Astrocyte (in vitro differentiated cells and primary cell): Measurements from ENCODE around the gene EPC2. TPM values are rescaled to one million over a fixed set of nuclear protein-coding genes. Genes with fewer than 3 reads are reported as not detected.
"Not testable (repeated sequence)": the region's sequence is repeated elsewhere in the genome, so short reads cannot be mapped to it uniquely, and the experiment has no call there.

ENCODE experiments used
- DNase-seq: peaks from one replicate; pipeline ENCODE4 v3.0.0-alpha.2; 2010; ENCODE audit warnings: low read depth
- FAIRE-seq: peaks from 2 replicates; lab custom pipeline; 2011; peaks lifted over from hg19 to GRCh38; lab: Jason Lieb, UNC
- H2AFZ ChIP-seq: 2 replicates; pipeline ENCODE4 v1.6.0; 2012; ENCODE audit warnings: low read depth, low read length, inconsistent platforms
- H3K27ac ChIP-seq: 2 replicates; pipeline ENCODE4 v1.5.1; 2011; ENCODE audit warnings: low read depth, low read length, inconsistent platforms
- H3K27me3 ChIP-seq: 2 replicates; pipeline ENCODE4 v1.6.0; 2011; ENCODE audit warnings: low read length, inconsistent platforms; ENCODE audit not compliant: insufficient read depth
- H3K36me3 ChIP-seq: 2 replicates; pipeline ENCODE4 v1.5.1; 2011; ENCODE audit warnings: low read length, inconsistent platforms; ENCODE audit not compliant: insufficient read depth
- H3K4me1 ChIP-seq: 2 replicates; pipeline ENCODE4 v1.5.1; 2011; ENCODE audit warnings: low read length, inconsistent platforms; ENCODE audit not compliant: insufficient read depth
- H3K4me2 ChIP-seq: 2 replicates; pipeline ENCODE4 v1.6.0; 2012; ENCODE audit warnings: low read length, inconsistent platforms
- H3K4me3 ChIP-seq: 2 replicates; pipeline ENCODE4 v1.5.1; 2011; ENCODE audit warnings: low read depth, mild to moderate bottlenecking, low read length, inconsistent platforms; ENCODE audit not compliant: insufficient read depth
- H3K79me2 ChIP-seq: 2 replicates; pipeline ENCODE4 v1.6.0; 2012; ENCODE audit warnings: mild to moderate bottlenecking, low read length, inconsistent platforms; ENCODE audit not compliant: insufficient read depth
- H3K9ac ChIP-seq: 2 replicates; pipeline ENCODE4 v1.6.0; 2012; ENCODE audit warnings: mild to moderate bottlenecking, low read length, inconsistent platforms
- H3K9me3 ChIP-seq: 2 replicates; pipeline ENCODE4 v1.5.1; 2012; ENCODE audit warnings: low read depth, mild to moderate bottlenecking, low read length, inconsistent platforms; ENCODE audit not compliant: insufficient read depth
- H4K20me1 ChIP-seq: 2 replicates; pipeline ENCODE4 v1.6.0; 2012; ENCODE audit warnings: low read length, inconsistent platforms; ENCODE audit not compliant: insufficient read depth
- H3K27ac Mint-ChIP-seq: one replicate; pipeline ENCODE4 v1.8.0; 2021; ENCODE audit warnings: mild to moderate bottlenecking, mixed read lengths; ENCODE audit not compliant: unreplicated experiment
- H3K27me3 Mint-ChIP-seq: one replicate; pipeline ENCODE4 v1.8.0; 2021; ENCODE audit warnings: low read depth, mixed read lengths; ENCODE audit not compliant: unreplicated experiment
- H3K36me3 Mint-ChIP-seq: one replicate; pipeline ENCODE4 v1.8.0; 2021; ENCODE audit warnings: low read depth, mixed read lengths; ENCODE audit not compliant: unreplicated experiment
- H3K4me1 Mint-ChIP-seq: one replicate; pipeline ENCODE4 v1.8.0; 2021; ENCODE audit warnings: low read depth, mixed read lengths; ENCODE audit not compliant: unreplicated experiment
- H3K4me3 Mint-ChIP-seq: one replicate; pipeline ENCODE4 v1.8.0; 2021; ENCODE audit warnings: mild to moderate bottlenecking, moderate library complexity, mixed read lengths; ENCODE audit not compliant: unreplicated experiment
- H3K9me3 Mint-ChIP-seq: one replicate; pipeline ENCODE4 v1.8.0; 2021; ENCODE audit warnings: mild to moderate bottlenecking, mixed read lengths; ENCODE audit not compliant: unreplicated experiment
- CTCF ChIP-seq: IDR thresholded peaks from 2 replicates; pipeline ENCODE4 v1.5.1; 2011; ENCODE audit warnings: low read depth, mild to moderate bottlenecking, inconsistent platforms, low read length, moderate library complexity; ENCODE audit not compliant: insufficient read depth
- EZH2 ChIP-seq: IDR thresholded peaks from 2 replicates; pipeline ENCODE4 v1.6.1; 2012; ENCODE audit warnings: mild to moderate bottlenecking, low read length, inconsistent platforms; ENCODE audit not compliant: insufficient read depth
- total RNA-seq: library from RNA; stranded (reverse); gene quantifications from 2 replicates; pipeline ENCODE4 v1.2.1, GENCODE V29; 2021

Gene EPC2
- total RNA-seq, 1 donor from 2014 or later: 24.8 TPM

- TF ChIP-seq EZH2: no peak
- TF ChIP-seq CTCF: no peak
- Histone ChIP-seq H3K27me3 (peaks cover 2% of the 10 kb centered on the region), H4K20me1 (peaks cover 44% of the 10 kb centered on the region), H3K36me3 (no peaks in the 10 kb centered on the region), H3K79me2 (peaks cover 47% of the 10 kb centered on the region), H3K9ac (peak overlapping the region; percentile 98), H3K4me1 (peaks cover 8% of the 10 kb centered on the region), H3K27ac (peak overlapping the region; percentile 98), H3K4me3 (peak overlapping the region; percentile 79), H2AFZ (peak overlapping the region; percentile 83), H3K9me3 (no peaks in the 10 kb centered on the region), H3K4me2 (peak overlapping the region; percentile 99)
- Mint-ChIP-seq H3K27me3 (no peaks in the 10 kb centered on the region), H3K9me3 (no peaks in the 10 kb centered on the region), H3K27ac (peak overlapping the region; percentile 95), H3K36me3 (no peaks in the 10 kb centered on the region), H3K4me3 (peak overlapping the region; percentile 89), H3K4me1 (peaks cover 13% of the 10 kb centered on the region)
- FAIRE-seq: no peak
- peak; percentile 80 for DNase-seq
These were observed 460 bp downstream of the EPC2 start for GRCh38 chr2:148644883-148645538.

GRCh38 chr2:148645539-148646230 is 1.1 kb downstream of the EPC2 start:
- Histone ChIP-seq H3K27ac (peak overlapping the region; percentile 98), H2AFZ (no peak overlapping the region), H3K27me3 (no peaks in the 10 kb centered on the region), H3K9me3 (no peaks in the 10 kb centered on the region), H3K4me2 (peak overlapping the region; percentile 87), H3K4me3 (peak overlapping the region; percentile 79), H4K20me1 (peaks cover 51% of the 10 kb centered on the region), H3K9ac (peak overlapping the region; percentile 98), H3K4me1 (peaks cover 8% of the 10 kb centered on the region), H3K79me2 (peaks cover 54% of the 10 kb centered on the region), H3K36me3 (no peaks in the 10 kb centered on the region)
- DNase-seq: peak; percentile 93
- Mint-ChIP-seq H3K36me3 (no peaks in the 10 kb centered on the region), H3K27me3 (no peaks in the 10 kb centered on the region), H3K4me3 (peak overlapping the region; percentile 89), H3K9me3 (no peaks in the 10 kb centered on the region), H3K27ac (peak overlapping the region; percentile 84), H3K4me1 (peaks cover 16% of the 10 kb centered on the region)
- TF ChIP-seq CTCF (no peak), EZH2 (no peak)
- FAIRE-seq: no peak

GRCh38 chr2:148646231-148646559 is 1.6 kb downstream of the EPC2 start:
- Mint-ChIP-seq H3K4me3 (peak overlapping the region; percentile 89), H3K27ac (peak overlapping the region; percentile 41), H3K4me1 (peaks cover 21% of the 10 kb centered on the region), H3K9me3 (no peaks in the 10 kb centered on the region), H3K27me3 (no peaks in the 10 kb centered on the region), H3K36me3 (no peaks in the 10 kb centered on the region)
- no peaks in the 10 kb centered on the region for H3K27me3 ChIP-seq
- H3K36me3 ChIP-seq: no peaks in the 10 kb centered on the region
- H3K79me2 ChIP-seq: peaks cover 59% of the 10 kb centered on the region
- peak overlapping the region; percentile 87 for H3K4me2 ChIP-seq
- TF ChIP-seq CTCF: no peak
- TF ChIP-seq EZH2: no peak
- peak overlapping the region; percentile 98 for H3K9ac ChIP-seq
- peak overlapping the region; percentile 98 for H3K27ac ChIP-seq
- peak overlapping the region; percentile 79 for H3K4me3 ChIP-seq
- peaks cover 8% of the 10 kb centered on the region for H3K4me1 ChIP-seq
- no peak overlapping the region for H2AFZ ChIP-seq
- no peaks in the 10 kb centered on the region for H3K9me3 ChIP-seq
- peaks cover 56% of the 10 kb centered on the region for H4K20me1 ChIP-seq
- no peak for DNase-seq
- no peak for FAIRE-seq

DNA sequence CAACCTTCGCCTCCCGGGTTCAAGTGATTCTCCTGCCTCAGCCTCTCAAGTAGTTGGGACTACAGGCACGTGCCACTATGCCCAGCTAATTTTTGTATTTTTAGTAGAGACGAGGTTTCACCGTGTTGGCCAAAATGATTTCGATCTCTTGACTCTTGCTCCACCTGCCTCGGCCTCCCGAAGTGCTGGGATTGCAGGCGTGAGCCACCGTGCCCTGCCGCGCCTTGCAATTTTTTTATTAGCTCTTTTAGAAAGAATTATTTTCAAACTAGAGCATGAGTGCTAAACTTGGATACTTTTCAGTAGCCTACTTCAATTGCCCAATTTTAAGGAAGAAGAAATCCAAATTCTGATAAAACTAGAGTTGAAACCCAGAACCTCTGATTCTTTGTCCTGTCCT is 3.2 kb downstream of the EPC2 start:
- not testable (repeated sequence) for H3K36me3 Mint-ChIP-seq, H3K27me3 Mint-ChIP-seq, H3K27ac ChIP-seq, H3K4me2 ChIP-seq, DNase-seq, FAIRE-seq, H3K9me3 ChIP-seq, H2AFZ ChIP-seq, H3K36me3 ChIP-seq, H3K4me1 ChIP-seq, H3K9me3 Mint-ChIP-seq, H3K4me3 ChIP-seq, H3K27me3 ChIP-seq, H3K27ac Mint-ChIP-seq, H3K9ac ChIP-seq
- H3K4me3 Mint-ChIP-seq: peak overlapping the region; percentile 37
- peaks cover 74% of the 10 kb centered on the region for H3K79me2 ChIP-seq
- H4K20me1 ChIP-seq: peaks cover 71% of the 10 kb centered on the region
- peaks cover 22% of the 10 kb centered on the region for H3K4me1 Mint-ChIP-seq
